SK-MEL-5 (cell line): ENCODE measurements around the gene SYNGR1. TPM values are rescaled to one million over a fixed set of nuclear protein-coding genes. Genes with fewer than 3 reads are reported as not detected.
"Not testable (repeated sequence)": the region's sequence is repeated elsewhere in the genome, so short reads cannot be mapped to it uniquely, and the experiment has no call there.

Source experiments
- DNase-seq: peaks from one replicate; pipeline ENCODE4 v3.0.0-alpha.2; 2016; ENCODE audit warnings: low read depth, low spot score
- in situ Hi-C: cut with HindIII; loops from 2 replicates; pipeline ENCODE4 v1.10.0; 2016; ENCODE audit warnings: low sequenced_read_pairs, high pct_unique_total_duplicates, low pct_unique_long_range_greater_than_20kb
- total RNA-seq: library from RNA; depleted of rRNA; stranded (reverse); fragments of >200 nt; shearing (Covaris generic); gene quantifications from 2 replicates; pipeline ENCODE4 v1.2.3, GENCODE V29; 2014

SYNGR1 gene
- total RNA-seq, 1 experiment from 2014 or later, result 29.6 TPM

- in situ Hi-C loops, result no loop called here
These were observed 35.4 kb upstream of the SYNGR1 start for GRCh38 chr22:39314251-39314971.

GRCh38 chr22:39315389-39315788, 34.4 kb upstream of the SYNGR1 start:
- in situ Hi-C loops, result no loop called here
- DNase-seq, result no peak

More at GRCh38 chr22:39314251-39314971, 35.4 kb upstream of the SYNGR1 start:
- DNase-seq, result no peak

GRCh38 chr22:39316440-39317083, 33.2 kb upstream of the SYNGR1 start:
- in situ Hi-C loops, result no loop called here
- DNase-seq, result peak; percentile 92

- DNase-seq, result no peak
- in situ Hi-C loops, result no loop called here
These were observed 32.6 kb upstream of the SYNGR1 start for GRCh38 chr22:39317084-39317774.

DNA sequence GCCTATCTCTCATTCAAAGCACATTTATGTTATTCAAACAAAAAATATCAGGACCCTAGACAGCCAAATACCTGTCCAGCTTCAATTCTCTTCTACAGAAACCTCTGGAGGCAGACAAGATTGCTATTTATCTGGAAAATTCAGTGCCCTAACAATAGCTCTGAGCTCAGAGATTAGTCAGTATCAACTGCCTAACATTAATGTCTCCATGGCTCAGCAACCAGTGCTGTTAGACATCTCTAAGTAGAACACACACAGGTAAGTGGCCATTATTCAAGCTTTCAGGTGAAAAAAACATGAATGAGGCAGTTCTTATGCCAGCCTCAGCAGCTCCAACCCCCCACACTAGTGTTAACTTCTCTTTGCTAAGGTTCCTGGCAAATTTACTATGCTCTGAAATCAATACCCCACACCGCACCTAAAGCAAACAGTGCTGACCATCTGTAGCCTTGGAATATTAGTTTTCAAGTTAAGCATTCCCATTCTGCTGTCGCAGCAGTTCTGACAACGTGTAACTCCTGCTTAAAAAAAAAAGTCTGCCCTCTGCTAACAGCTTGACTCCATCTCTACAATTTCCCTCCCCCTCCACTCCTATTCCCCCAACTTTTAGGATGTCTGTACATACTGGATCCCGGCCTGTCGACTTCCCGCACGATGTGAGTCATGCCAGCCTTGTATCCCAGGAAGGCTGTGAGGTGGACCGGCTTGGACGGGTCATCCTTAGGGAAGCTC, 31.9 kb upstream of the SYNGR1 start:
- in situ Hi-C loops, result no loop called here

DNA sequence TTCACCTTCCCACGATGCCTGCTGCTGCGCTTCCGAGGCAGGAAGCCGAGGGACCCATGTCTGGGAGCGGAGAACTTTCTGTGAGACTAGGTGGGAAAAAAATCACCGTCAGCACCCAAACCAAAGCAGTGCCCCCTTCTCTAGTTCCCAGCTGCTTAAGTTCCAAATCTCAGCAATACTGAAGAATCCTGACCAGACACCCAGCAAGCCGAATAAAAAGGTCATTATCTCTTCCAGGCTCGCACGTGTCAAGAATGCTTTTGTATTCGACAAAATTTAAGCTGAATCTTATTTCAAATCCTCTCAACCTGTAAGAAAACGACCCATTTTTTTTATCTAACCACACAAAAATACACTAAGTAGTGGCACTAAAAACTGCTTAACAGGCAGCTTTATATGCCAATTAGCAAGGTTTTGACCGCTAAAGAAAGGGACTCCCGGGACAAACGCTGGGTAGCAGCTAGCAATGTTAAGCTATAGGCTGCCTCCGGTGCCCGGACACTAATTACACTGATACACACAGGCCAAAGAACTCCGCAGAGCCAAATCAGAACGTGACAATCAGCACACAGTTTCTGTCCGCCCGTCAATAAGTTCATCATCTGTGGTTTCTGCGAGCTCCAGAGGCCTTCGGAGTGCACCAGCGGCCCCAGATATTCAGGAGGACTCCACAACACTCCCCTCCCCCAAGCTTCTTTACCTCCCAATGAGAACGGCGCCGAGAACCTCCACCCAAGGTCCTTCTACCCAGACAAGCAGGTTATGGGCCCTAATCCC, 31.1 kb upstream of the SYNGR1 start:
- in situ Hi-C loops, result no loop called here
- no peak for DNase-seq

More for the DNA sequence above, 31.9 kb upstream of the SYNGR1 start:
- DNase-seq, result no peak

- in situ Hi-C loops, result no loop called here
- DNase-seq, result peak; percentile 100
These were observed 30.3 kb upstream of the SYNGR1 start, which contains the start of gene RPL3 for GRCh38 chr22:39319284-39320022. Gene RPL3, minus strand, starts transcription at chr22:39319623. Its CDS starts 26 bp downstream, at chr22:39319597.

GRCh38 chr22:39320616-39321029, 29.2 kb upstream of the SYNGR1 start:
- DNase-seq, in situ Hi-C loops: not testable (repeated sequence)

- in situ Hi-C loops, result no loop called here
- no peak for DNase-seq
These were observed 24.3 kb upstream of the SYNGR1 start for GRCh38 chr22:39325392-39325932.

DNA sequence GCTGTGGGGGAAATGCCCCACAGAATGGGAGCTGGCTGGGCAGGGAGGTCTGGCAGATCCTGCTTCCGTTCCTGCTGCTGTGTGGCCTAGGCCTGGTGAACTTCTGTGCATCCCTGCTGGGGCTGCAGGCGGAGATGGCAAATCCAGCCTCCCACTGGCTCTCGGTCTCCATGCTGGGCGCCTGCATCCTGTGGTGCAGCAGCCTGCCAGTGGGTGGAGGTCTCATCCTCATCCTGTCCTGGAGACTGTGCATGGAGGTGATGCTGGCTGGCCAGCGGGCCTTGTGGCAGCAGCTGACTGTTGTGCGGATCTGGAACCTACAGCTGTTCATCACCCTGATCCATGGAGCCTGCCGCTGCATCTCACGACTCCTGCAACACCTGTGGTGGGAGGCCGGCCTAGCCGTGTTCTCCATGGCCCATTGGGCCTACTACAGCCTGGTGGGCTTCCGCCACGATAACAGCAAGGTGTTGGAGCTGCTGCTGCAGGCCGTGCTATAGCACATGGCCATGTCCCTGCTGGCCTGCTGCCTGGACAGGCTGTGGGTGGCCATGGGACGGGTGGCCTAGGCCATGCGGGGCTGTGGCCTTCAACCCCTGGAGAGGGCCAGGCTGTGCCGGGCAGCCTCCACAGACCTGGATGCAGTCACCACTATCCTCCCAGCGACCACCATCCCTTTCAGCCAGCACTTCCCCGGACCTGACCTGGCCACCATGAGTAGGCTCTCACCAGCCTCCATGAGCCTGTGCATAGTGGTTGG, 21.6 kb upstream of the SYNGR1 start:
- in situ Hi-C loops, result no loop called here
- DNase-seq, result no peak

- in situ Hi-C loops, DNase-seq: not testable (repeated sequence)
These were observed 19.2 kb upstream of the SYNGR1 start for GRCh38 chr22:39330553-39330952.

- in situ Hi-C loops, result no loop called here
- peak; percentile 96 for DNase-seq
These were observed 17.2 kb upstream of the SYNGR1 start for GRCh38 chr22:39332441-39333064.

- no peak for DNase-seq
- in situ Hi-C loops, result no loop called here
These were observed 13.4 kb upstream of the SYNGR1 start for GRCh38 chr22:39336411-39336810.

GRCh38 chr22:39339775-39340174, 10.0 kb upstream of the SYNGR1 start:
- DNase-seq, in situ Hi-C loops: not testable (repeated sequence)

DNA sequence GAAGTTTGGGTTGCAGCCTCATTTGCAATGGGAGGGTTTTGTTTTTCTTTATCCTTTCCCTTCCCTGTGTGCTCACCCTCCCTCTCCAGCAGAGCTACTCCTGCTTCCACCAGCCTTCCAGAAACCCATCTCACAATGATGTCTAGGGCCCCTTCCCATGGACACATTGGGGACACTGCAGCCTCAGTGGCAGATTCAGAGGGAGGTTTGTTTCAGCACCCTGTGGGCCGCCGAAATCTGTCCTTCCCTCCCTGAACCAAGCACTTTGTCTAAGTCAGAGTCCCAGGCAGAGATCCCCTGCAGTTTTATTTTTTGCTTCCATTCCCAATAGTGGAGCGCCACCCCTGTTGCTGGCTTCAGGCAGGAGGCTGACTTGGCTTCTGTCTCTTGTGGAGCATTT, 8.6 kb upstream of the SYNGR1 start:
- in situ Hi-C loops, result no loop called here
- no peak for DNase-seq
